ENCODE results near the gene ARHGAP25. TPM values are rescaled to one million over a fixed set of nuclear protein-coding genes. Genes with fewer than 3 reads are reported as not detected.

The ARHGAP25 gene
- total and polyA plus RNA-seq, 10 of the 15 experiments (the other 5 are each of a cell fraction or from before 2014, with no cell fraction given), result 0.15 to 1.0 (median 0.46) TPM

DNA sequence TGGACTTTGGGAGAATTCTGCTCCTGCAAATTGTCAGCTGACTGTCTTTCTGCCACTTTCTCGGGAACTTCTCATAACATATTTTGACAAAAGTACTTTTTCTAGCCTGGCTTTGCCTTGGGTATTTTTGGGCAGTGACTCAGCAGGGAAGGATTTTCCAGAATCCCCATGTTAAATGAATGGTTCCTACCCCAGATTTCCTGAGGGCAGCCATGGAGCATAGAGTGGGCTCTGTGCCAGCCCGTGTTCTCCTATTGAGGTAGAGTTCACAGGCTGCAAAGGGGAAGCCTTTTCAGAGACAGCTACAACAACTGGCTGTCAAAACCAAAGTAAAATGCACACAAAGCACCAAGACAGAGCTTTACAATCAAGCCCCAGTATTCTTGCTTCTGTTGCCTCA, 76.8 kb downstream of the ARHGAP25 start:
- no peak overlapping the region for H3K9ac ChIP-seq (ENCODE audit: control insufficient read depth, insufficient read depth, low read length)
- H3K4me3 ChIP-seq, result no peak overlapping the region
- H3K27ac ChIP-seq (ENCODE audit: control insufficient read depth, insufficient read depth), result no peak overlapping the region
- H3K79me2 ChIP-seq (ENCODE audit: control insufficient read depth, insufficient read depth, low read length), result no peaks in the 10 kb centered on the region
- no peak for DNase-seq (ENCODE audit: low read depth, low spot score)
- no peaks in the 10 kb centered on the region for H3K4me1 ChIP-seq (ENCODE audit: control insufficient read depth, insufficient read depth, low read length)
- no peaks in the 10 kb centered on the region for H3K36me3 ChIP-seq (ENCODE audit: control insufficient read depth in 2 of 2, insufficient read depth in 2 of 2, low read length in 1 of 2)
- no peak for ATAC-seq
- 0 out of 2 replicates have a peak, but pooled peaks cover 2% of the 10 kb centered on the region for H4K20me1 ChIP-seq (ENCODE audit: control insufficient read depth, insufficient read depth)
- in situ Hi-C loops (cut with MboI) (no loop called here), intact Hi-C loops (cut with micrococcal nuclease; ENCODE audit: unreplicated experiment) (no loop called here)
- H3K4me2 ChIP-seq (ENCODE audit: control insufficient read depth, insufficient read depth), result no peak overlapping the region
- no peak for FAIRE-seq
- ChIA-PET CTCF (interaction anchor here (0.7 kb wide), 1 partner anchor 32 kb away, joined by 3 read pairs; no protein-coding TSS in a partner anchor), RAD21 (ENCODE audit: unreplicated experiment) (no interaction called here), SMC1A (ENCODE audit: uncharacterized antibody, unreplicated experiment) (no interaction called here), POLR2A (no interaction called here)
- peaks cover 0 to 3% of the 10 kb centered on the region in 2 experiments; a peak in 3 of 4 replicates for H3K27me3 ChIP-seq (replicated peaks in 1 of 2; ENCODE audit: control insufficient read depth in 2 of 2, insufficient read depth in 2 of 2, low read length in 1 of 2)
- no TSS peak for BruUV-seq (replicated peaks)
- H3K9me3 ChIP-seq (replicated peaks; ENCODE audit: control insufficient read depth, insufficient read depth, low read length), result no peaks in the 10 kb centered on the region
- WGBS (ENCODE audit: insufficient coverage, insufficient replicate concordance, low lambda C conversion rate, missing lambda C conversion rate), result 25% methylated on average over 2 of the region's 2 CpGs
- no peak overlapping the region for H2AFZ ChIP-seq (ENCODE audit: control insufficient read depth, low read depth, low read length)
- TF ChIP-seq HDAC2 (IDR thresholded peaks at IDR 0.05), result no peak
- TF ChIP-seq PAX8 (IDR thresholded peaks at IDR 0.05), result no peak
- no peak for TF ChIP-seq RCOR1 (conservative IDR thresholded peaks at IDR 0.05; ENCODE audit: low read depth, low read length)
- TF ChIP-seq, protein P1, sequence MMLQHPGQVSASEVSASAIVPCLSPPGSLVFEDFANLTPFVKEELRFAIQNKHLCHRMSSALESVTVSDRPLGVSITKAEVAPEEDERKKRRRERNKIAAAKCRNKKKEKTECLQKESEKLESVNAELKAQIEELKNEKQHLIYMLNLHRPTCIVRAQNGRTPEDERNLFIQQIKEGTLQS (IDR thresholded peaks at IDR 0.05; ENCODE audit: borderline replicate concordance, extremely low read depth, low read depth, low read length), result no peak
- TF ChIP-seq, protein P2, sequence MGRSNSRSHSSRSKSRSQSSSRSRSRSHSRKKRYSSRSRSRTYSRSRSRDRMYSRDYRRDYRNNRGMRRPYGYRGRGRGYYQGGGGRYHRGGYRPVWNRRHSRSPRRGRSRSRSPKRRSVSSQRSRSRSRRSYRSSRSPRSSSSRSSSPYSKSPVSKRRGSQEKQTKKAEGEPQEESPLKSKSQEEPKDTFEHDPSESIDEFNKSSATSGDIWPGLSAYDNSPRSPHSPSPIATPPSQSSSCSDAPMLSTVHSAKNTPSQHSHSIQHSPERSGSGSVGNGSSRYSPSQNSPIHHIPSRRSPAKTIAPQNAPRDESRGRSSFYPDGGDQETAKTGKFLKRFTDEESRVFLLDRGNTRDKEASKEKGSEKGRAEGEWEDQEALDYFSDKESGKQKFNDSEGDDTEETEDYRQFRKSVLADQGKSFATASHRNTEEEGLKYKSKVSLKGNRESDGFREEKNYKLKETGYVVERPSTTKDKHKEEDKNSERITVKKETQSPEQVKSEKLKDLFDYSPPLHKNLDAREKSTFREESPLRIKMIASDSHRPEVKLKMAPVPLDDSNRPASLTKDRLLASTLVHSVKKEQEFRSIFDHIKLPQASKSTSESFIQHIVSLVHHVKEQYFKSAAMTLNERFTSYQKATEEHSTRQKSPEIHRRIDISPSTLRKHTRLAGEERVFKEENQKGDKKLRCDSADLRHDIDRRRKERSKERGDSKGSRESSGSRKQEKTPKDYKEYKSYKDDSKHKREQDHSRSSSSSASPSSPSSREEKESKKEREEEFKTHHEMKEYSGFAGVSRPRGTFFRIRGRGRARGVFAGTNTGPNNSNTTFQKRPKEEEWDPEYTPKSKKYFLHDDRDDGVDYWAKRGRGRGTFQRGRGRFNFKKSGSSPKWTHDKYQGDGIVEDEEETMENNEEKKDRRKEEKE (IDR thresholded peaks at IDR 0.05), result no peak
- TF ChIP-seq, protein P3, sequence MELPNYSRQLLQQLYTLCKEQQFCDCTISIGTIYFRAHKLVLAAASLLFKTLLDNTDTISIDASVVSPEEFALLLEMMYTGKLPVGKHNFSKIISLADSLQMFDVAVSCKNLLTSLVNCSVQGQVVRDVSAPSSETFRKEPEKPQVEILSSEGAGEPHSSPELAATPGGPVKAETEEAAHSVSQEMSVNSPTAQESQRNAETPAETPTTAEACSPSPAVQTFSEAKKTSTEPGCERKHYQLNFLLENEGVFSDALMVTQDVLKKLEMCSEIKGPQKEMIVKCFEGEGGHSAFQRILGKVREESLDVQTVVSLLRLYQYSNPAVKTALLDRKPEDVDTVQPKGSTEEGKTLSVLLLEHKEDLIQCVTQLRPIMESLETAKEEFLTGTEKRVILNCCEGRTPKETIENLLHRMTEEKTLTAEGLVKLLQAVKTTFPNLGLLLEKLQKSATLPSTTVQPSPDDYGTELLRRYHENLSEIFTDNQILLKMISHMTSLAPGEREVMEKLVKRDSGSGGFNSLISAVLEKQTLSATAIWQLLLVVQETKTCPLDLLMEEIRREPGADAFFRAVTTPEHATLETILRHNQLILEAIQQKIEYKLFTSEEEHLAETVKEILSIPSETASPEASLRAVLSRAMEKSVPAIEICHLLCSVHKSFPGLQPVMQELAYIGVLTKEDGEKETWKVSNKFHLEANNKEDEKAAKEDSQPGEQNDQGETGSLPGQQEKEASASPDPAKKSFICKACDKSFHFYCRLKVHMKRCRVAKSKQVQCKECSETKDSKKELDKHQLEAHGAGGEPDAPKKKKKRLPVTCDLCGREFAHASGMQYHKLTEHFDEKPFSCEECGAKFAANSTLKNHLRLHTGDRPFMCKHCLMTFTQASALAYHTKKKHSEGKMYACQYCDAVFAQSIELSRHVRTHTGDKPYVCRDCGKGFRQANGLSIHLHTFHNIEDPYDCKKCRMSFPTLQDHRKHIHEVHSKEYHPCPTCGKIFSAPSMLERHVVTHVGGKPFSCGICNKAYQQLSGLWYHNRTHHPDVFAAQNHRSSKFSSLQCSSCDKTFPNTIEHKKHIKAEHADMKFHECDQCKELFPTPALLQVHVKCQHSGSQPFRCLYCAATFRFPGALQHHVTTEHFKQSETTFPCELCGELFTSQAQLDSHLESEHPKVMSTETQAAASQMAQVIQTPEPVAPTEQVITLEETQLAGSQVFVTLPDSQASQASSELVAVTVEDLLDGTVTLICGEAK (IDR thresholded peaks at IDR 0.05; ENCODE audit: borderline replicate concordance), result no peak
- TF ChIP-seq, protein P4, sequence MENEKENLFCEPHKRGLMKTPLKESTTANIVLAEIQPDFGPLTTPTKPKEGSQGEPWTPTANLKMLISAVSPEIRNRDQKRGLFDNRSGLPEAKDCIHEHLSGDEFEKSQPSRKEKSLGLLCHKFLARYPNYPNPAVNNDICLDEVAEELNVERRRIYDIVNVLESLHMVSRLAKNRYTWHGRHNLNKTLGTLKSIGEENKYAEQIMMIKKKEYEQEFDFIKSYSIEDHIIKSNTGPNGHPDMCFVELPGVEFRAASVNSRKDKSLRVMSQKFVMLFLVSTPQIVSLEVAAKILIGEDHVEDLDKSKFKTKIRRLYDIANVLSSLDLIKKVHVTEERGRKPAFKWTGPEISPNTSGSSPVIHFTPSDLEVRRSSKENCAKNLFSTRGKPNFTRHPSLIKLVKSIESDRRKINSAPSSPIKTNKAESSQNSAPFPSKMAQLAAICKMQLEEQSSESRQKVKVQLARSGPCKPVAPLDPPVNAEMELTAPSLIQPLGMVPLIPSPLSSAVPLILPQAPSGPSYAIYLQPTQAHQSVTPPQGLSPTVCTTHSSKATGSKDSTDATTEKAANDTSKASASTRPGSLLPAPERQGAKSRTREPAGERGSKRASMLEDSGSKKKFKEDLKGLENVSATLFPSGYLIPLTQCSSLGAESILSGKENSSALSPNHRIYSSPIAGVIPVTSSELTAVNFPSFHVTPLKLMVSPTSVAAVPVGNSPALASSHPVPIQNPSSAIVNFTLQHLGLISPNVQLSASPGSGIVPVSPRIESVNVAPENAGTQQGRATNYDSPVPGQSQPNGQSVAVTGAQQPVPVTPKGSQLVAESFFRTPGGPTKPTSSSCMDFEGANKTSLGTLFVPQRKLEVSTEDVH (IDR thresholded peaks at IDR 0.05; ENCODE audit: low read depth, partially characterized antibody), result no peak
- no peak for TF ChIP-seq HDAC6 (IDR thresholded peaks at IDR 0.05; ENCODE audit: unreplicated experiment)
- TF ChIP-seq RFX5 (IDR thresholded peaks at IDR 0.05; ENCODE audit: low read depth, low read length), result no peak
- no peak for TF ChIP-seq MYB (IDR thresholded peaks at IDR 0.05; ENCODE audit: borderline replicate concordance, low read depth, low read length)
- TF ChIP-seq CBFB (IDR thresholded peaks at IDR 0.05; ENCODE audit: low read depth), result no peak
- TF ChIP-seq TARDBP (IDR thresholded peaks at IDR 0.05; ENCODE audit: borderline replicate concordance), result no peak
- no peak for TF ChIP-seq MTA3 (IDR thresholded peaks at IDR 0.05; ENCODE audit: borderline replicate concordance, low read length)
- no peak for TF ChIP-seq ETV6 (conservative IDR thresholded peaks at IDR 0.05 in 1 of 2, IDR thresholded peaks at IDR 0.05 in 1 of 2; ENCODE audit: borderline replicate concordance in 1 of 2, low read depth in 1 of 2)
- no peak for TF ChIP-seq ZBED1 (IDR thresholded peaks at IDR 0.05; ENCODE audit: borderline replicate concordance)

Data from GM12878 (cell line).